Right atrium auricular region (tissue), 2 donors: ENCODE data around the gene NUDT3. TPM values are rescaled to one million over a fixed set of nuclear protein-coding genes. Genes with fewer than 3 reads are reported as not detected.

Source experiments
- DNase-seq: peaks from one replicate; pipeline ENCODE4 v3.0.0-alpha.2; 2019; ENCODE audit warnings: low spot score
- H3K27ac ChIP-seq, 2 donors: fragments of 200-600 bp; sonication (generic); 1 replicate in 1 of 2; 2 replicates in 1 of 2; pipeline ENCODE4 v1.5.1; 2016 to 2019
- H3K27me3 ChIP-seq, 2 donors: fragments of 200-600 bp; sonication (generic); one replicate each; pipeline versions ENCODE4 v1.5.1 to v1.6.0; 2017 to 2019
- H3K36me3 ChIP-seq: fragments of 200-600 bp; sonication (generic); one replicate; pipeline ENCODE4 v1.5.1; 2016
- H3K4me1 ChIP-seq, 2 donors: fragments of 200-600 bp; sonication (generic); one replicate each; pipeline versions ENCODE4 v1.5.1 to v1.6.0; 2017 to 2019
- H3K4me3 ChIP-seq, 2 donors: fragments of 200-600 bp; sonication (generic); 1 replicate in 1 of 2; 2 replicates in 1 of 2; pipeline ENCODE4 v1.5.1; 2017 to 2019; ENCODE audit warnings: mild to moderate bottlenecking in 1 of 2, moderate library complexity in 1 of 2
- H3K9me3 ChIP-seq, 2 donors: fragments of 200-600 bp; sonication (generic); one replicate each; pipeline ENCODE4 v1.5.1; 2019
- total RNA-seq, 2 donors: library from RNA; depleted of rRNA; stranded (reverse); fragments of >200 nt; gene quantifications; one replicate each; pipeline ENCODE4 v1.1.0, GENCODE V29; 2016
- TF ChIP-seq, protein P1 (sequence below), 2 donors: fragments of 200-600 bp; sonication (generic); IDR thresholded peaks; one replicate each; pipeline ENCODE4 v1.5.1; 2019; ENCODE audit warnings: antibody characterized with exemption in 2 of 2

NUDT3 gene
- total RNA-seq, 2 donors from 2014 or later = 47.2 to 53.5 TPM

DNA sequence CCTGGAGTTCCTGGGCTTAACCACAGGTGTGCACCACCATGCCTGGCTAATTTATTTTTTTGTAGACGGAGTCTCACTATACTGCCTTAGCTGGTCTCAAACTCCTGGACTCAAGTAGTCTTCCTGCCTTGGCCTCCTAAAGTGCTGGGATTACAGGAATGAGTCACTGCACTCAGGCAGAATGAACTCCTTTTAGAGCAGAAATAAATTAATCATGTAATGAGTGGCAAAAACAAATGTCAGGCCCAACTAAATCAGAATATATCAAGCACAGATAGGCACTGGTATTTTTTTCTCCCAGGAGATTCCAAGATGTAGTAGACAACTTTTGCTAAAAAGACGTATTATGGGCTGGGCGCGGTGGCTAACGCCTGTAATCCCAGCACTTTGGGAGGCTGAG is 30.8 kb upstream of the NUDT3 start:
- Histone ChIP-seq H3K27me3 (no peaks in the 10 kb centered on the region), H3K36me3 (peaks cover 65% of the 10 kb centered on the region), H3K27ac (no peak overlapping the region), H3K4me3 (no peak overlapping the region), H3K4me1 (peaks cover 0 to 10% of the 10 kb centered on the region in 2 donors), H3K9me3 (no peaks in the 10 kb centered on the region)
- TF ChIP-seq, protein P1, sequence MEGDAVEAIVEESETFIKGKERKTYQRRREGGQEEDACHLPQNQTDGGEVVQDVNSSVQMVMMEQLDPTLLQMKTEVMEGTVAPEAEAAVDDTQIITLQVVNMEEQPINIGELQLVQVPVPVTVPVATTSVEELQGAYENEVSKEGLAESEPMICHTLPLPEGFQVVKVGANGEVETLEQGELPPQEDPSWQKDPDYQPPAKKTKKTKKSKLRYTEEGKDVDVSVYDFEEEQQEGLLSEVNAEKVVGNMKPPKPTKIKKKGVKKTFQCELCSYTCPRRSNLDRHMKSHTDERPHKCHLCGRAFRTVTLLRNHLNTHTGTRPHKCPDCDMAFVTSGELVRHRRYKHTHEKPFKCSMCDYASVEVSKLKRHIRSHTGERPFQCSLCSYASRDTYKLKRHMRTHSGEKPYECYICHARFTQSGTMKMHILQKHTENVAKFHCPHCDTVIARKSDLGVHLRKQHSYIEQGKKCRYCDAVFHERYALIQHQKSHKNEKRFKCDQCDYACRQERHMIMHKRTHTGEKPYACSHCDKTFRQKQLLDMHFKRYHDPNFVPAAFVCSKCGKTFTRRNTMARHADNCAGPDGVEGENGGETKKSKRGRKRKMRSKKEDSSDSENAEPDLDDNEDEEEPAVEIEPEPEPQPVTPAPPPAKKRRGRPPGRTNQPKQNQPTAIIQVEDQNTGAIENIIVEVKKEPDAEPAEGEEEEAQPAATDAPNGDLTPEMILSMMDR (IDR thresholded peaks at IDR 0.05) = no peak
- no peak for DNase-seq

DNA sequence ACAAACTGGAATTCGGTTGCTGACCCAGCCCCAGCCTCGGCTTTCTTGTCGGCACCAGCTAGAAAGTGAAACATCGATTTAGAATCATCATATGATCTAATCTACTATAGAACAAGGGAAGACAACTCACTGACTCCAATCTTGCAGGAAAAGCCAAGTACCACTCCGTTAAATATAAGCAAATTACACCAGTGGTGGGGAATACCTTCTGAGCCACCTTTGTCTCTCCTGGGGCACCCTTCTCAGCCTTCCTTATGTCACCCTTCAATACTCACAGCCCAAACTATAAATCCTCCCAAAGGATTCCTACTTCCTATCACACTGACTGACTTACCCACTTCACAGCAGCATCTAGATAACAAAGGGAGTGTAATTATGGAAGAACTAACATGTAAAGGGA is 25.9 kb upstream of the NUDT3 start:
- H3K4me3 ChIP-seq = no peak overlapping the region
- H3K36me3 ChIP-seq = peaks cover 73% of the 10 kb centered on the region

DNA sequence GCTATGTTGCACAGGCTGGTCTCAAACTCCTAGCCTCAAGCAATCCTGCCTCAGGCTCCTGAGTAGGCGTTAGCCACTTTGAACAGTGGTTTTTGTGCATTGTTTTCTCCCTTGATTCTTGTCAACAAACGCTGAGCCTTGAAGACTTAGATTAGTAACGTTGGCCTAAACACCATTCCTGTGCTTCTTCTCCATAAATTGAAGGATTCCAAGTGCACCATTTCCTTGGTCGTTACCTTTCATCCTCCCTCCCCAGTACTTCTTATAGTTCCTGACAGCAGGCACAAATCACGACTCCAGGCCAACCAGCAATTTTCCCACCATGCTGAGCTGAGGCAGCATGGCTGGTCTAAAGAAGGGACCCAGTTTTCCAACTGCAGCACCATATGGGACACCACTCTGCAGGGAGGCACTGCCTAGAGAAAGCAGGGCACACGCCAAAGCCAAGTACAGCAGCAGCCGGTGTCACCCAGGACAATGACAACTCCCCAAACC is 24.5 kb upstream of the NUDT3 start:
- H3K27me3 ChIP-seq = no peaks in the 10 kb centered on the region
- H3K27ac ChIP-seq = no peak overlapping the region
- H3K9me3 ChIP-seq = no peaks in the 10 kb centered on the region
- H3K4me3 ChIP-seq = no peak overlapping the region
- peaks cover 0 to 8% of the 10 kb centered on the region in 2 donors for H3K4me1 ChIP-seq
- DNase-seq = no peak
- TF ChIP-seq, protein P1 (IDR thresholded peaks at IDR 0.05) = no peak
- H3K36me3 ChIP-seq = peaks cover 59% of the 10 kb centered on the region

More for the DNA sequence above, 25.9 kb upstream of the NUDT3 start:
- Histone ChIP-seq H3K27ac (no peak overlapping the region), H3K27me3 (no peaks in the 10 kb centered on the region), H3K9me3 (no peaks in the 10 kb centered on the region), H3K4me1 (peaks cover 0 to 8% of the 10 kb centered on the region in 2 donors)
- DNase-seq = no peak
- TF ChIP-seq, protein P1 (IDR thresholded peaks at IDR 0.05) = no peak

DNA sequence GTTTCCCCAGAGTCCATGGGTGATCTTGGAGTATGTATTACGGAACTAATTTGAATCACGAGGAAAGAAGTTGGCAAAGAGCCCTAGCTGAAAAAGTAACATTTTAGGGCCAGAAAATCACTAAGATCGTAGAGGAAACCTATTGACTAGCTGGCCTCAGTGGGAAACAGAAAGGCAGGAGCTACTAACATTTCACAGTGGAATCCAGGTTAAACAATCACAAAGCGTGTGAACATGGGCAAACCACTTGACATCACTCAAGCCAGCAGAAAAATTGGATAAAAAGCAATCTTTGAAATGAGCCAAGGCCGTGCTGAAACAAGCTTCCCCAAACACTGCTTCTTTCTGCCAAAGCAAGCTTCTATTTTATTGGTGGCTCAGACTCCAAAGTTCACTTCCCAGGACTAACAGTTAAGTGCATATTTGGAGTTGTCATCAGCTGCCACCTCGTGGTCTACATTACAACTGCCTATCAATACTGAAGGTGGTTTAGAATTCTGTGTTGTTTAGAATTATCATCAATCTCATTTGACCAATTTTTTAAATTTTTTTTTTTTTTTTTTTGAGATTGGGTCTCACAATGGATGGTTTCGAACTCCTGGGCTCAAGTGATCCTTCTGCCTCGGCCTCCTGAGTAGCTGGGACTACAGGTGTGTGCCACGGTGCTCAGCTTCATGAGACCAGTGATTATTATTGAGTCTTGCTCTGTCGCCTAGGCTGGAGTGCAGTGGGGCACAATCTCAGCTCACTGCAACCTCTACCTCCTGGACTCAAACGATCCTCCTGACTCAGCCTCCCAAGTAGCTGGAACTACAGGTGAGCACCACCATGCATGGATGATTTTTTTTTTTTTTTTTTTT is 22.8 kb upstream of the NUDT3 start:
- Histone ChIP-seq H3K27me3 (no peaks in the 10 kb centered on the region), H3K36me3 (peaks cover 42% of the 10 kb centered on the region), H3K27ac (peak overlapping the region; percentile 39 to 54), H3K4me1 (peaks cover 0 to 8% of the 10 kb centered on the region in 2 donors), H3K9me3 (no peaks in the 10 kb centered on the region), H3K4me3 (no peak overlapping the region)
- TF ChIP-seq, protein P1 (IDR thresholded peaks at IDR 0.05) = peak; percentile 51 to 84
- peak; percentile 70 for DNase-seq

DNA sequence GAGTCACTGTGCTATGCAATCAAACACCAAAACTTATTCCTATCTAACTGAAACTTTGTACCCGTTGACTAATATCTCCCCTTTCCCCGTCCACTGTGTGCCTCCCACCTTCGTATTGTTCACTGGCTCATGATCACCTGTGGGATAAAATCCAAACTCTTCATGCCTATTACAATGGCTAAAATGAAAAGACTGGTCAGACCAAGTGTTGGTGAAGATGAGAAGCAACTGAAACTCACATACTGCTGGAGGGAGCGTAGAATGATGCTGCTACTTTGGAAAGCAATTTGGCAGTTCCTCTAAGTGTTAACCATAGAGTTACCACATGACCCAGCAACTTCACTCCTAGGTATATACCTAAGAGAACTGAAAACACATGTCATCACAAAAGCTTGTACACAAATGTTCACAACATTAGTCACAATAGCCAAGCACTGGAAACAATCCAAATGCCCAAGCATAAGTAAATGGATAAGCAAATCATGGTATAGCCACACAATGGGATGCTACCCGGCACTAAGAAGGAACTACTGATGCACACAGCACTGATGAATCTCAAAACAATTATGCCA is 20.3 kb upstream of the NUDT3 start:
- DNase-seq = no peak
- TF ChIP-seq, protein P1 (IDR thresholded peaks at IDR 0.05) = no peak
- H3K4me1 ChIP-seq = peaks cover 0 to 8% of the 10 kb centered on the region in 2 donors
- peaks cover 17% of the 10 kb centered on the region for H3K36me3 ChIP-seq
- no peak overlapping the region for H3K27ac ChIP-seq
- no peaks in the 10 kb centered on the region for H3K9me3 ChIP-seq
- no peaks in the 10 kb centered on the region for H3K27me3 ChIP-seq
- no peak overlapping the region for H3K4me3 ChIP-seq
